Superior temporal gyrus (tissue), 1 donor: ENCODE measurements around the gene ABCC9.

Experiments used
- DNase-seq: peaks from one replicate; pipeline ENCODE4 v3.0.0-alpha.2; 2016; ENCODE audit errors: extremely low spot score

The ABCC9 gene

DNA sequence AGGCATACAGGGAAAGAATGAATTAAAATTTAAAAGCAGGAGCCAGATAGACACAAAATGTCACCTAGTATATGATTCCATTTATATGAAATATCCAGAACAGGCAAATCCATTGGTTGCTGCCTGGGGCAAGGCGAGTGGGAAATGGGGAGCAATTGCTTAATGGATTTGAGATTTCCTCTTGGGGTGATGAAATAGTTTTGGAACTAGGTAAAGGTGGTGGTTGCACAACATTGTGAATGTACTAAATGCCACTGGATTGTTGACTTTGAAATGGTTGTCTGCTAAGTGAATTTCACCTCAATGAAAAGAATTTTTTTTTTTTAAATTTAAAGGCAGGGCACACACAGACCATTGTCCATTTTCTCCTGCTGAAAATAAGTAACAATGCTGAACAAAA is 61.9 kb downstream of the ABCC9 start:
- no peak for DNase-seq

DNA sequence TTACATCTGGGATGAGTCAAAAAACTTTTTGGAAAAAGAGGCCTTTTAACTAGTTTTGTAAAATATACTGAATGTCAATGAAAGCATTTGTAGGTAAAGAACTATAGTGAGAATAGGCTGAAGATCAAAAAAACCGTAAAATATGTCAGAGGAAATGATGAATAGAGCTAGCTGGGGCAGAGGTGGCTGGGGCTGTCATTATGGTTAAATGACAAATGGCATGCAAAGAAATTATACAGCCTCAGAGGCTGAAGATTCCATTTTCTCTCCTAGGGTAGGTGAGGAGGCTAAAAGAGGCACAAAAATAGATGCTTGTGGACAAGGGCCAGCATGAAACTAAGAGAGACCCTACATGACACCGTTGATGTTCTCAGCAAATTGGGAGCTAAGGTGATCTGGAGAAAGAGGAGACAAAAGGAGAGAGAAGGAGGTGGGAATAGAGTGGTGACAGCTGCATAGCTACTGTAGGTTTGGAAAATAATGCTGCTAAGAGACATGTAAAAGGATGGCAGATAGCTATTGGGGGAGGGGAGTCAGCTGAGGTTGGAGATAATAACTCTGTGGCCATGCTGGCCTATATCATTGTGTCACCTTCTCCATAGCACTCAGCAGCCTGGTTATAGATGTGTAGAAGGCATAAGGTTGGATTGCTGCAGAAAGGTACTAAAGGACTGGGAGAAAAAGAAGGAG is 63.8 kb downstream of the ABCC9 start:
- DNase-seq: no peak

GRCh38 chr12:21865846-21866245 is 75.4 kb downstream of the ABCC9 start:
- no peak for DNase-seq

GRCh38 chr12:21860534-21860933 is 80.7 kb downstream of the ABCC9 start:
- DNase-seq: no peak

DNA sequence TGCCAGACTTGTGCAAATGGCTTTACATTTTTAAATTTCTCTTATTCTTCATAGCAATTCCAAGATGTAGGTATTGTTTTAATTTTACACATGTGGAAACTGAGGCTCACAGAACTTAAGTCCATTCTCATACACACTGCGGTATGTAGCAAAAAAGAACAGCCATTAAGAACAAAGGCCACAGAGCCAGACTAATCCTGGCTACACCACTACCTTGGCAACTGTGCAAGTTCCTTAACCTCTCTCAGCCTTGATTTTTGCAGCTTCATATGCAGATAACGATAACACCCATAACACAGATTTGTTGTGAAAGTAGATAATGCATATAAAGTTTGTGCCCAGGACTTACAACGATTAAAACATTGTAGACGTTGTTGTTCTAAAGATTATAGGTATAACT is 81.1 kb downstream of the ABCC9 start:
- DNase-seq: no peak

- no peak for DNase-seq
Observed at GRCh38 chr12:21852251-21852650, 89.0 kb downstream of the ABCC9 start.

- no peak for DNase-seq
Observed at GRCh38 chr12:21851151-21851550, 90.1 kb downstream of the ABCC9 start.

- DNase-seq: no peak
Observed at GRCh38 chr12:21850419-21850818, 90.8 kb downstream of the ABCC9 start.

- no peak for DNase-seq
Observed at GRCh38 chr12:21849878-21850277, 91.3 kb downstream of the ABCC9 start.

GRCh38 chr12:21848192-21848591 is 93.0 kb downstream of the ABCC9 start:
- DNase-seq: no peak

- DNase-seq: no peak
Observed at GRCh38 chr12:21843795-21844194, 97.4 kb downstream of the ABCC9 start.

DNA sequence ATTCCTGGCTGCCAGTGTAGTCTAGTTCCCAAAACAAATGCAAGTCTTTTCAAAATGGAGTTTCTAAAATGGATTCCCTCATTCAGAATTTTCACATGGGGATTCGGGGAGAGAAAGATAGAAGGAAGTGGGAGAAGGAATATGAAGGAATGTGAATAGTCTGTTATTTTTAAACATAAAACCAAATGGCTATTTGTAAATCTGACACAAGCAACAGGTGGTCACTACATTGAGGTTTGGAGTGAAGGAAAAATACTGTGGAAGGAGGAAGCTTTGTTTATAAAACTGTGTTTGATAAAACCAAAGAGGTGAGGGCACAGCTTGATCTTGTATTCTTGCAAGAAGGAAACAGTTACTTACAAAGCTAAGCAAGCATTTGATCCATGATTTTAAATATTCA is 101.5 kb downstream of the ABCC9 start:
- DNase-seq: no peak

- DNase-seq: no peak
Observed at GRCh38 chr12:21837847-21838246, 103.4 kb downstream of the ABCC9 start.

GRCh38 chr12:21831791-21832344 is 109.4 kb downstream of the ABCC9 start:
- no peak for DNase-seq

DNA sequence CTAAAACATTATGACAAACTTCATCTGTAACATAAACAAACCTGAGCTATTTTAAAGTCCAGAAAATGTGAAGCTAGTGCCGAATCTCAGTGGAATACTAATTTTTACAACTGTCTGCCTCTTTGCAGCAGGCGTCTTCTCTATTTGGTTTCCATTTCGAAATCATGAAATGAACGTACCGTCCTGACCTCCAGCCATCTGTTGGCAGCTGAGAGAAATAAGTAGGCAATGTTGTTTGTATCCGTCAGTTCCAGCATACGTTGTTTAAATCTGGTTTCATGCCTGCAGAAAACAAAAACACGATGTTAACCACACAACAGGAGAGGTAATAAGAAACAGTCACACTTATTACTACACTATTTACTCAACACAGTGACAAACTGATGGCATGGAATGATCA is 112.4 kb downstream of the ABCC9 start:
- DNase-seq: no peak

- DNase-seq: no peak
Observed at GRCh38 chr12:21828136-21828775, 113.0 kb downstream of the ABCC9 start.

GRCh38 chr12:21827083-21827482 is 114.1 kb downstream of the ABCC9 start:
- DNase-seq: no peak

- no peak for DNase-seq
Observed at GRCh38 chr12:21826618-21826910, 114.7 kb downstream of the ABCC9 start.

DNA sequence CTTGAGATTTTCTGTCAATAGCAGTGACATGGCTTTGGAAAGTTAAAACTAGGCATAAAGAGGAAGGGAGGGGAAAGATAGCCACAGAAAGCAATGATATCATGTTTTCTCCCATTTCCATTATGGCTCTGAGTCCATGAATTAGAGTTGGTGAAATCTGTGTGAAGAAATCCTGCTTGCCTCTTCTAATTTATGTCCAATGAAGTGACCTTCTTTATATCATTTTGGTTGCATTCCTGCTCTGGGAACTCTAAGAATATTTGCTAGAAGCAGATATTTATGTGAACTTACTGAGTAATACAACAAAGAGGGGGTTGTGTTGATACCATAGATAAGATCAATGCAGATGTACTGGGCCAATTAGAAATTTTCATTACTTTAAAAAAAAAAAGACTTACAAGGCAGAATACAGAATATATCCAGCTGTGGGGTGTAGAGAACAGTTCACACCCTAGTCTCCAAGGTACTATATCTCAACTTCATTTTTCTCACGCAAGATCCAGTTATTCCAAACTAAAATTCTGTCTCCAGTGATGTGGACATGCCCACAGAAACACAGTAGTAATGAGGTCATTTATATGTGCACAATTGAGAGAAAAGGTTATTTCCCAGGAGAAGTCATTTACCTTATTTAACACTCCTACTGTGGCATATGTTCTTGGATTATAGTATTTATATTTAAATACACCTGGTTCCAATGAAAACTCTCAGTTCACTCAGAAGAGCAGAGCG is 115.2 kb downstream of the ABCC9 start:
- no peak for DNase-seq

GRCh38 chr12:21823581-21823980 is 117.6 kb downstream of the ABCC9 start:
- DNase-seq: no peak

DNA sequence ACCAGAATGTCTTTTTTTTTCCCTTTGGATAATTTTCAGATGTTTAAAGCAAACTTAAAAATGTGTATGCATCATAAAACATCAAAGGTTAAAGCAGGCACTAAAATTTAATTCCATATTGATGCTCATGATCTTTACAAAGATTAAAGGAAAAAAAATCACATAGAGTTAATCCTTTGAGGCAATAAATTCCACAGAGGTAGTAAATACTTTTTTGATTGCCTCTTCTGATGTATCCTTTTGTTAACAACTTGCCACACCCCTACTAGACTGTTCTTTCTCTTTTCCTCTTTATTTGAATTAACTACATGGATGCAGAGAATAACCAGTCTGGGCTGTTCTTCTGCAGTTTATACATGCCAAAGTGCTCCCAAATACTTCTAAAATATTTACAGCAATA is 121.5 kb downstream of the ABCC9 start:
- DNase-seq: no peak

DNA sequence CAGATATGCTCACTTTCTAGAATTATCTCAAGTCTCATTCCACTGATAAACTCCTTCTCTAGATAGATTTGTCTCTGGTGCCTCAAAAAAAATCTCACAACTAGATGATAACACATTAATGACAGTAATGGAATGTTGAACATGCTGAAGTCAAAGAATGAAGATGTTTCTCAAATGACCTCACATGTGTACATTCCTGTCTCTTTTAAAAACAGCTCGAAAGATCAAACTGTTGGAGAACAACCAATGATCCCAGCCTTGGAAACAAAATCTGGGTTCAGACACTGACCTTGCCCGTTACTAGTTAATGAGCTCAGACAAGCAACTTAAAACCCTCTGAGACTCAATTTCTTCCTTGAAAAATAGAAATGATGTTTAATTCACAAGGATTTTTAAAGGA is 122.0 kb downstream of the ABCC9 start:
- DNase-seq: no peak

DNA sequence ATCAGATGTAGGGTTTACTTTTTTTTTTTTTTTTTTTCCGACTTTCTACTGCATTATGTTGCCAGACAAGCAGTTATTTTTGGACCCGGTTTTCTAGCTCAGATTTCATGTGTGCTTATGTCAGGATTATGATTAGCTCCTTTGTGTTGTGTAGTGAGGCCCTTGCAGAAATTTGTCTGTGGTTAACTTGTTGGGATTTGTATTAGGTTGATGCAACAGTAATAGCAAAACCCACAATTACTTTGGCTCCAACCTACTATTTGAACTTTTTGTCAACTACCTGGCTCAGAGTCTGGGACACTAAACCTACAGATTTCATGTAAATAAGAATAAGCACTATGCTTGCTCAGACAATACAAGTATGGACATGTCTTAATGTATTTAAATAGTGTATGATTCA is 122.6 kb downstream of the ABCC9 start:
- no peak for DNase-seq
